ENCODE data around the gene ABCA5.
"Not testable (repeated sequence)": the region's sequence is repeated elsewhere in the genome, so short reads cannot be mapped to it uniquely, and the experiment has no call there.

Gene ABCA5

GRCh38 chr17:69196105-69196653, 130.8 kb downstream of the ABCA5 start:
- DNase-seq, result not testable (repeated sequence)

Data from activated CD4-positive, alpha-beta T cell treated with anti-CD3 and anti-CD28 coated beads for 1 hour (primary cell).